CD4-positive, alpha-beta T cell (primary cell): ENCODE results near the gene CCDC83. TPM values are rescaled to one million over a fixed set of nuclear protein-coding genes. Genes with fewer than 3 reads are reported as not detected.

Experiments used
- ATAC-seq: fragments of 200-7000 bp; cut with Tn5 transposase; one replicate; pipeline ENCODE4 v1.10.0; 2022; ENCODE audit warnings: mild to moderate bottlenecking; ENCODE audit not compliant: poor library complexity
- CTCF ChIA-PET: fragments of 350-600 bp; sonication (Branson Sonifier 250); formaldehyde crosslinking; loops from one replicate; lab custom pipeline; 2021; ENCODE audit warnings: antibody characterized with exemption, inconsistent platforms; lab: Charles Lee
- POLR2A ChIA-PET: fragments of 350-600 bp; sonication (Branson Sonifier 250); formaldehyde crosslinking; loops from one replicate; lab custom pipeline; 2021; ENCODE audit warnings: antibody characterized with exemption, inconsistent platforms; lab: Charles Lee
- DNase-seq, 14 experiments: peaks; one replicate each; pipeline ENCODE4 v3.0.0-alpha.2; 2013 to 2020; ENCODE audit warnings: mixed read lengths in 2 of 14
- H3K27ac ChIP-seq, 2 donors: one replicate each; pipeline versions ENCODE4 v1.5.1 to v1.7.0; 2013; ENCODE audit warnings: low read length in 2 of 2, low read depth in 1 of 2, mild to moderate bottlenecking in 1 of 2
- H3K27me3 ChIP-seq, 2 experiments: 1 replicate in 1 of 2; 2 replicates in 1 of 2; pipeline versions ENCODE4 v1.6.1 to v1.7.0; 2013; ENCODE audit warnings: low read length in 2 of 2, control low read depth in 1 of 2, mild to moderate bottlenecking in 1 of 2, moderate library complexity in 1 of 2; ENCODE audit not compliant: insufficient read depth in 2 of 2, control insufficient read depth in 1 of 2
- H3K36me3 ChIP-seq: one replicate; pipeline ENCODE4 v1.6.1; 2013; ENCODE audit warnings: low read length, control low read depth; ENCODE audit not compliant: insufficient read depth
- H3K4me1 ChIP-seq: one replicate; pipeline ENCODE4 v1.6.1; 2013; ENCODE audit warnings: low read length, control low read depth; ENCODE audit not compliant: insufficient read depth
- H3K4me3 ChIP-seq: one replicate; pipeline ENCODE4 v1.5.1; 2013; ENCODE audit warnings: mild to moderate bottlenecking, low read length, moderate library complexity
- H3K9me3 ChIP-seq, 2 experiments: 1 replicate in 1 of 2; 2 replicates in 1 of 2; pipeline versions ENCODE4 v1.6.1 to v1.7.0; 2013; ENCODE audit warnings: low read length in 2 of 2, mild to moderate bottlenecking in 2 of 2, control low read depth in 1 of 2, moderate library complexity in 1 of 2; ENCODE audit not compliant: control insufficient read depth in 1 of 2, insufficient read depth in 1 of 2
- H3K27ac Mint-ChIP-seq: one replicate; pipeline ENCODE4 v1.8.0; 2020; ENCODE audit warnings: mixed read lengths
- H3K27me3 Mint-ChIP-seq: one replicate; pipeline ENCODE4 v1.8.0; 2021; ENCODE audit warnings: mixed read lengths
- H3K36me3 Mint-ChIP-seq: one replicate; pipeline ENCODE4 v1.8.0; 2021; ENCODE audit warnings: low read depth, mixed read lengths
- H3K4me1 Mint-ChIP-seq: one replicate; pipeline ENCODE4 v1.8.0; 2021; ENCODE audit warnings: low read depth, mixed read lengths
- H3K4me3 Mint-ChIP-seq: one replicate; pipeline ENCODE4 v1.8.0; 2020; ENCODE audit warnings: mild to moderate bottlenecking, mixed read lengths
- H3K9me3 Mint-ChIP-seq: one replicate; pipeline ENCODE4 v1.8.0; 2020; ENCODE audit warnings: mixed read lengths
- CTCF ChIP-seq: fragments of 200-600 bp; IDR thresholded peaks from one replicate; pipeline ENCODE4 v1.8.0; 2022; ENCODE audit warnings: antibody characterized with exemption, mild to moderate bottlenecking
- intact Hi-C, 2 experiments: fragments of 100-400 bp; cut with DNase I in 1 of 2; cut with micrococcal nuclease in 1 of 2; formaldehyde crosslinking; loops; one replicate each; pipeline versions ENCODE4 v1.15.1 to v1.9.0; 2023 to 2025; cut with DNase I, micrococcal nuclease
- total RNA-seq, 174 experiments: library from RNA in 2 of 174; stranded (reverse) in 2 of 174; gene quantifications; one replicate each; pipeline ENCODE4 v1.2.3 and lab custom pipeline; 2021 to 2026

CCDC83 gene
- total RNA-seq, 2 experiments from 2014 or later, result not detected

DNA sequence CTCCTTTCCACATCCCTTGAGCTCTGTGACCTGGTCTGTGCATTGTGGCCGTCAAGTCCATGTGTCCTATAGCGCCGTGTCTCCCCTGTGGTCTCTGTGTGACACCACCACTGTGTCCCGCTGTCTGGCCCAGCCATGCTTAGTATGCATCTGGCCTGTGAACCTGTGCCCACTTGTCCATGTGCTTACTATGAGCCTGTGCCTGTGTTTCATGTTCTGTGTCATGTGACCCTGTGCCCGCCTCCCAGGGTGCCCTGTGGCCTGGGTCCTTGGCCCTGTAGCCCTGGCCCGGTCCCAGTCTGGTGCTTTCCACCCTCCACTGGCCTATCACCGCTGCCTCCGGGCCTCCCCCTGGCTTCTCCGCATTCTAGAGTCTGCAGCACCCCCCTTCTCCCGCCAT, 80.6 kb downstream of the CCDC83 start:
- TF ChIP-seq CTCF, result no peak
- H3K4me1 Mint-ChIP-seq, result no peaks in the 10 kb centered on the region
- H3K27ac Mint-ChIP-seq, result no peak overlapping the region
- H3K27me3 ChIP-seq, result no peaks in the 10 kb centered on the region
- no peaks in the 10 kb centered on the region for H3K4me1 ChIP-seq
- H3K36me3 ChIP-seq, result no peaks in the 10 kb centered on the region
- H3K4me3 Mint-ChIP-seq, result no peak overlapping the region
- ChIA-PET POLR2A (no interaction called here), CTCF (no interaction called here)
- ATAC-seq (no peak), DNase-seq (no peak)
- H3K9me3 Mint-ChIP-seq, result no peaks in the 10 kb centered on the region
- H3K27ac ChIP-seq, result no peak overlapping the region
- H3K27me3 Mint-ChIP-seq, result peaks cover 7% of the 10 kb centered on the region
- intact Hi-C loops, result no loop called here
- no peaks in the 10 kb centered on the region for H3K36me3 Mint-ChIP-seq
- no peak overlapping the region for H3K4me3 ChIP-seq
- peaks cover 0 to 14% of the 10 kb centered on the region in 2 experiments for H3K9me3 ChIP-seq

- no peak for DNase-seq
- H3K36me3 ChIP-seq, result no peaks in the 10 kb centered on the region
- no peaks in the 10 kb centered on the region for H3K4me1 ChIP-seq
- no peak for ATAC-seq
- H3K9me3 ChIP-seq, result peaks cover 0 to 14% of the 10 kb centered on the region in 2 experiments
- H3K27me3 ChIP-seq, result no peaks in the 10 kb centered on the region
- TF ChIP-seq CTCF, result no peak
- Mint-ChIP-seq H3K27ac (no peak overlapping the region), H3K4me1 (no peaks in the 10 kb centered on the region), H3K4me3 (no peak overlapping the region), H3K36me3 (no peaks in the 10 kb centered on the region), H3K27me3 (no peaks in the 10 kb centered on the region), H3K9me3 (no peaks in the 10 kb centered on the region)
- intact Hi-C loops, result no loop called here
- no peak overlapping the region for H3K27ac ChIP-seq
- POLR2A ChIA-PET, result no interaction called here
- H3K4me3 ChIP-seq, result no peak overlapping the region
- CTCF ChIA-PET, result interaction anchor here (1.0 kb wide), 1 partner anchor 11 kb away, joined by 3 read pairs; no protein-coding TSS in a partner anchor
Measured at GRCh38 chr11:85937835-85938234, 82.7 kb downstream of the CCDC83 start.

- no peak overlapping the region for H3K27ac Mint-ChIP-seq
- ATAC-seq (no peak), DNase-seq (no peak)
Measured at GRCh38 chr11:85939099-85940015, 84.2 kb downstream of the CCDC83 start.

More at GRCh38 chr11:85939099-85940015, 84.2 kb downstream of the CCDC83 start:
- no peak for TF ChIP-seq CTCF
- intact Hi-C loops, result no loop called here
- ChIA-PET POLR2A (no interaction called here), CTCF (no interaction called here)
- H3K4me1 Mint-ChIP-seq, result no peaks in the 10 kb centered on the region
- no peak overlapping the region for H3K4me3 Mint-ChIP-seq
- H3K27me3 Mint-ChIP-seq, result no peaks in the 10 kb centered on the region
- H3K4me3 ChIP-seq, result no peak overlapping the region
- H3K27me3 ChIP-seq, result no peaks in the 10 kb centered on the region
- no peaks in the 10 kb centered on the region for H3K36me3 Mint-ChIP-seq
- peaks cover 0 to 14% of the 10 kb centered on the region in 2 experiments for H3K9me3 ChIP-seq
- H3K27ac ChIP-seq, result no peak overlapping the region
- H3K9me3 Mint-ChIP-seq, result no peaks in the 10 kb centered on the region
- H3K36me3 ChIP-seq, result no peaks in the 10 kb centered on the region
- H3K4me1 ChIP-seq, result no peaks in the 10 kb centered on the region
